Activated T-cell treated with anti-CD3 and anti-CD28 coated beads for 24 hours (primary cell): ENCODE measurements around the gene CDV3.

Experiments
- DNase-seq: peaks from one replicate; pipeline ENCODE4 v3.0.0-alpha.2; 2020; ENCODE audit warnings: low read depth

Gene CDV3

GRCh38 chr3:133568294-133569014 lies 5.0 kb upstream of the CDV3 start:
- no peak for DNase-seq

- DNase-seq = no peak
Observed at GRCh38 chr3:133570139-133570936, 3.1 kb upstream of the CDV3 start.

GRCh38 chr3:133570937-133571320 lies 2.6 kb upstream of the CDV3 start:
- no peak for DNase-seq

GRCh38 chr3:133572158-133573053 lies 1.1 kb upstream of the CDV3 start:
- peak; percentile 9 for DNase-seq

GRCh38 chr3:133573054-133573628 lies 345 bp upstream of the CDV3 start:
- DNase-seq = peak; percentile 100

GRCh38 chr3:133574260-133574881 lies 885 bp downstream of the CDV3 start:
- peak; percentile 60 for DNase-seq

GRCh38 chr3:133575086-133575485 lies 1.6 kb downstream of the CDV3 start:
- DNase-seq = no peak

GRCh38 chr3:133576169-133576568 lies 2.7 kb downstream of the CDV3 start:
- no peak for DNase-seq

GRCh38 chr3:133578548-133579191 lies 5.2 kb downstream of the CDV3 start:
- no peak for DNase-seq

GRCh38 chr3:133583396-133583795 lies 9.9 kb downstream of the CDV3 start:
- no peak for DNase-seq

GRCh38 chr3:133588035-133588434 lies 14.5 kb downstream of the CDV3 start:
- DNase-seq = no peak

GRCh38 chr3:133588784-133589465 lies 15.4 kb downstream of the CDV3 start:
- no peak for DNase-seq

- no peak for DNase-seq
Observed at GRCh38 chr3:133589503-133589902, 16.0 kb downstream of the CDV3 start.

- DNase-seq = no peak
Observed at GRCh38 chr3:133591271-133591742, 17.8 kb downstream of the CDV3 start.

- DNase-seq = no peak
Observed at GRCh38 chr3:133592843-133593242, 19.4 kb downstream of the CDV3 start.

- no peak for DNase-seq
Observed at GRCh38 chr3:133593243-133593642, 19.8 kb downstream of the CDV3 start.

GRCh38 chr3:133595341-133595740 lies 21.9 kb downstream of the CDV3 start:
- peak; percentile 37 for DNase-seq

- DNase-seq = no peak
Observed at GRCh38 chr3:133598405-133598804, 24.9 kb downstream of the CDV3 start.

GRCh38 chr3:133599280-133599679 lies 25.8 kb downstream of the CDV3 start:
- no peak for DNase-seq

GRCh38 chr3:133600572-133601081 lies 27.1 kb downstream of the CDV3 start:
- no peak for DNase-seq
